GM12875 (cell line): ENCODE data around the gene MITF.

Experiments
- H3K4me3 ChIP-seq: one replicate; pipeline ENCODE4 v1.5.1; 2011; ENCODE audit warnings: low read depth, low read length, control low read depth
- CTCF ChIP-seq: IDR thresholded peaks from 2 replicates; pipeline ENCODE4 v1.5.1; 2011; ENCODE audit warnings: low read depth, mild to moderate bottlenecking, control low read depth, inconsistent platforms, low read length, moderate library complexity, borderline replicate concordance; ENCODE audit not compliant: insufficient read depth

The MITF gene

GRCh38 chr3:70003119-70003518 lies 263.9 kb downstream of the MITF start:
- TF ChIP-seq CTCF = no peak
- H3K4me3 ChIP-seq = no peak overlapping the region

- no peak overlapping the region for H3K4me3 ChIP-seq
- no peak for TF ChIP-seq CTCF
Observed at GRCh38 chr3:70006089-70006488, 266.8 kb downstream of the MITF start.

- H3K4me3 ChIP-seq = no peak overlapping the region
- TF ChIP-seq CTCF = no peak
Observed at GRCh38 chr3:70010346-70010745, 271.1 kb downstream of the MITF start.

- no peak overlapping the region for H3K4me3 ChIP-seq
- TF ChIP-seq CTCF = no peak
Observed at GRCh38 chr3:70011582-70011981, 272.3 kb downstream of the MITF start.
